Measurements from ENCODE around the gene IFFO2. TPM values are rescaled to one million over a fixed set of nuclear protein-coding genes. Genes with fewer than 3 reads are reported as not detected.

The IFFO2 gene
- total RNA-seq, 4 donors from 2014 or later = 5.0 to 145 (median 13.6) TPM

DNA sequence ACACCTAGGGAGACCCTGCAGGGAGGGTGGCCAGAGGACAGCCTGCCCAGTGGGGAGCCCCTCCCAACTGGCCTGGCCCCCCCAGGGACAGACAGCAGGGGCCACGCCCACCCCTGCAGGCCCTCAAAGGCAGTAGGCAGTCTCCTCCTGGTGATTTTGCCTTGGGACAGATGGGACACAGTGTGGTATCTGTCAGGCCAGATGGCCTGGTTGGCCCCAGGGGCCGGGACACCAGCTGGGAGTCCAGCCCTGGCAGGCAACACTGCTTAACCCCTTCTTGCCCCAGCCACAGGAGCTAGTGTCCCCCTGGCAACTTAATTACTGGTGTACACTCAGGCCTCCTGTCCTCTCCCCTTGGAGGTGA lies 17.8 kb downstream of the IFFO2 start:
- in situ Hi-C loops (cut with MboI; ENCODE audit: low pct_ligation_motif_present in 1 of 4, low pct_unique_long_range_greater_than_20kb in 1 of 4, low sequenced_read_pairs in 3 of 4) (no loop called here), intact Hi-C loops (cut with DNase I; ENCODE audit: low total_unique reads) (no loop called here)
- DNase-seq = no peak
- Histone ChIP-seq H3K27me3 (no peaks in the 10 kb centered on the region), H3K9me3 (no peaks in the 10 kb centered on the region), H3K4me1 (peaks cover 13 to 39% (median 27%) of the 10 kb centered on the region in 4 donors), H3K27ac (no peak overlapping the region), H3K4me3 (no peak overlapping the region), H3K36me3 (no peaks in the 10 kb centered on the region)
- TF ChIP-seq POLR2AphosphoS5 (IDR thresholded peaks at IDR 0.05) (no peak), POLR2A (IDR thresholded peaks at IDR 0.05) (no peak), EP300 (IDR thresholded peaks at IDR 0.05; ENCODE audit: low read depth) (no peak)
- TF ChIP-seq, protein P1, sequence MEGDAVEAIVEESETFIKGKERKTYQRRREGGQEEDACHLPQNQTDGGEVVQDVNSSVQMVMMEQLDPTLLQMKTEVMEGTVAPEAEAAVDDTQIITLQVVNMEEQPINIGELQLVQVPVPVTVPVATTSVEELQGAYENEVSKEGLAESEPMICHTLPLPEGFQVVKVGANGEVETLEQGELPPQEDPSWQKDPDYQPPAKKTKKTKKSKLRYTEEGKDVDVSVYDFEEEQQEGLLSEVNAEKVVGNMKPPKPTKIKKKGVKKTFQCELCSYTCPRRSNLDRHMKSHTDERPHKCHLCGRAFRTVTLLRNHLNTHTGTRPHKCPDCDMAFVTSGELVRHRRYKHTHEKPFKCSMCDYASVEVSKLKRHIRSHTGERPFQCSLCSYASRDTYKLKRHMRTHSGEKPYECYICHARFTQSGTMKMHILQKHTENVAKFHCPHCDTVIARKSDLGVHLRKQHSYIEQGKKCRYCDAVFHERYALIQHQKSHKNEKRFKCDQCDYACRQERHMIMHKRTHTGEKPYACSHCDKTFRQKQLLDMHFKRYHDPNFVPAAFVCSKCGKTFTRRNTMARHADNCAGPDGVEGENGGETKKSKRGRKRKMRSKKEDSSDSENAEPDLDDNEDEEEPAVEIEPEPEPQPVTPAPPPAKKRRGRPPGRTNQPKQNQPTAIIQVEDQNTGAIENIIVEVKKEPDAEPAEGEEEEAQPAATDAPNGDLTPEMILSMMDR (IDR thresholded peaks at IDR 0.05) = no peak
- 70% methylated on average over 2 of the region's 2 CpGs; no CpG with 5 or more reads in 1 of the 2 donors for WGBS, 2 donors (ENCODE audit: low coverage in 1 of 2)

DNA sequence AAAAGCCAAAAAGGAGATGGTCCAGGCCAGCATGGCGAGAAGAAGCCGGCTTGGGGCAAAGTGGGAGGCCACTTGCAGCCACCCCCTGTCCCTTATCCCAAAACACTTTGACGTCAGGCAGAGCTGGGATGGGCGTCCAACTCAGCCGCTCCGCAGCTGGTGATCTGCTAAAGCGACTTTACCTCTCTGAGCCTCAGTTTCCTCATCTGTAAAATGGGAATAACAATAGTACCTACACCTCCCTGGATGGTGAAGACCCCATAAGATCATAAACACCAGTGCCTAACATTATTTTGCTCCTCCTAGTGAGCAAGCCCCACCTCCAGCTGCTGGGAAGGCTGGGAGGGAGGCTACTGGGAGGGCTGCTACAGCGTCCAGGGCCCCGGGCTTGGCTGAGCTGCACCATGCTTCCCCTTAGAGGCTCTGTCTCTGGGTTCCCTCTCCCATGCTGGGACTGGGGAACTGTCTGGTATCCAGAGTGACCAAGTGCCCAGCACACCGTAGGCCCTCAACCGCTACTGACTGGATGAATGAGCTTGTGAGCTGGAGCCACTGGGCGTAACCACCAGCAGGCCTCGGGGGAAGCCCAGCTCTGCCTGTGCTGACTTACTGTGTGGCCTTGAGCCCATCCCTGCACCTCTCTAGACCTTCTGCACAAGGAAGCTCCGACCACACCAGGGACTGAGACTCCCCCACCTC lies 18.3 kb downstream of the IFFO2 start:
- no peak overlapping the region for H3K4me3 ChIP-seq
- no peaks in the 10 kb centered on the region for H3K9me3 ChIP-seq
- H3K27ac ChIP-seq = no peak overlapping the region
- TF ChIP-seq POLR2A (IDR thresholded peaks at IDR 0.05) (no peak), EP300 (IDR thresholded peaks at IDR 0.05; ENCODE audit: low read depth) (no peak)
- TF ChIP-seq, protein P1 (IDR thresholded peaks at IDR 0.05) = no peak
- no peaks in the 10 kb centered on the region for H3K36me3 ChIP-seq
- intact Hi-C loops (cut with DNase I; ENCODE audit: low total_unique reads) = no loop called here
- in situ Hi-C loops (cut with MboI; ENCODE audit: low pct_ligation_motif_present in 1 of 4, low pct_unique_long_range_greater_than_20kb in 1 of 4, low sequenced_read_pairs in 3 of 4) = no loop called here
- H3K27me3 ChIP-seq = no peaks in the 10 kb centered on the region
- peaks cover 13 to 39% (median 27%) of the 10 kb centered on the region in 4 donors for H3K4me1 ChIP-seq
- WGBS, 2 donors (ENCODE audit: low coverage in 1 of 2) = 87% methylated on average over 9 of the region's 14 CpGs; no CpG with 5 or more reads in 1 of the 2 donors
- DNase-seq = no peak

- intact Hi-C loops (cut with DNase I; ENCODE audit: low total_unique reads) = no loop called here
- Histone ChIP-seq H3K4me3 (no peak overlapping the region), H3K36me3 (no peaks in the 10 kb centered on the region), H3K27me3 (no peaks in the 10 kb centered on the region), H3K4me1 (peaks cover 13 to 44% (median 27%) of the 10 kb centered on the region in 4 donors), H3K27ac (no peak overlapping the region), H3K9me3 (no peaks in the 10 kb centered on the region)
- TF ChIP-seq POLR2A (IDR thresholded peaks at IDR 0.05) (no peak), POLR2AphosphoS5 (IDR thresholded peaks at IDR 0.05) (no peak), EP300 (IDR thresholded peaks at IDR 0.05; ENCODE audit: low read depth) (no peak)
- TF ChIP-seq, protein P1 (IDR thresholded peaks at IDR 0.05) = no peak
- 95% methylated on average over 7 of the region's 8 CpGs; no CpG with 5 or more reads in 1 of the 2 donors for WGBS, 2 donors (ENCODE audit: low coverage in 1 of 2)
- DNase-seq = no peak
- in situ Hi-C loops (cut with MboI; ENCODE audit: low pct_ligation_motif_present in 1 of 4, low pct_unique_long_range_greater_than_20kb in 1 of 4, low sequenced_read_pairs in 3 of 4) = no loop called here
These were observed 18.9 kb downstream of the IFFO2 start for GRCh38 chr1:18937539-18937938.

DNA sequence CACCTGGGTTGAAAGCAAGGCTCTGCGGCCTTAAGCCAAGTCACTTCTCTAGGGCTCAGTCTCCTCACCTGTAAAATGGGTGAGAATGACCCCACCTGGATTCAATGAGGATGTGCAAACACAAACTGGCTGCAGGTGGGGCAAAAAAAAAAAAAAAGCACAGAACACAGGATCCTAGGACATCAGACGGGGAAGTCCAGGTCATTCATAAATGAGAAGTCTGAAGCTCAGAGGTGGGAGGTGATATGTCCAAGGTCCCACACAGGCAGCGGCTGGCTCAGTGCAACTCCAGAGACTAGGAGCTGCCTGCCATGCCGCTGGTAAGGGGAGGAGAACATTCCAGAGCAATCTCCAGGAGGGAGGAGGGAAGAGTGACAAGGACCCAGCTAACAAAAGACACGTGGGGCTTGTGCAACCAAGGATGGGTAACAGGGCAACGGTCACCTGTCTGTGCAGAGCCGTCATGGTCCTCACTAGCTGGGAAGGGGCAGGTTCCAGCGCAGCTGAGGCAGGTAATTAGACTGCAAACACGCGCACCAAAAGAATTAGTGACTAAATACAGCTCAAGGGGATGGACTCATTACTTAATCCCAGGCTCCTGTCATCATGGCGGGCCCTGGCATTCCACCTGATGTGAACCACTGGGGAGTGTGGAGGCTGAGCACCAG lies 19.5 kb downstream of the IFFO2 start:
- Histone ChIP-seq H3K27ac (no peak overlapping the region), H3K27me3 (no peaks in the 10 kb centered on the region), H3K9me3 (no peaks in the 10 kb centered on the region), H3K36me3 (no peaks in the 10 kb centered on the region), H3K4me3 (no peak overlapping the region), H3K4me1 (peaks cover 13 to 43% (median 24%) of the 10 kb centered on the region in 4 donors)
- 79 to 87% methylated on average over 5 to 11 of the region's 11 CpGs for WGBS, 2 donors (ENCODE audit: low coverage in 1 of 2)
- TF ChIP-seq POLR2AphosphoS5 (IDR thresholded peaks at IDR 0.05) (no peak), EP300 (IDR thresholded peaks at IDR 0.05; ENCODE audit: low read depth) (no peak), POLR2A (IDR thresholded peaks at IDR 0.05) (no peak)
- TF ChIP-seq, protein P1 (IDR thresholded peaks at IDR 0.05) = no peak
- in situ Hi-C loops (cut with MboI; ENCODE audit: low pct_ligation_motif_present in 1 of 4, low pct_unique_long_range_greater_than_20kb in 1 of 4, low sequenced_read_pairs in 3 of 4) = no loop called here
- intact Hi-C loops (cut with DNase I; ENCODE audit: low total_unique reads) = no loop called here
- no peak for DNase-seq

Data from transverse colon (tissue), 4 donors.